BE2C (cell line): Measurements from ENCODE around the gene IGF2R.

ENCODE experiments used
- DNase-seq: peaks from one replicate; pipeline ENCODE4 v3.0.0-alpha.2; 2020
- H3K27me3 ChIP-seq: fragments of 250-450 bp; sonication (Bioruptor Pico); 2 replicates; pipeline ENCODE4 v1.5.1; 2020; ENCODE audit warnings: mild to moderate bottlenecking
- H3K36me3 ChIP-seq: fragments of 250-450 bp; sonication (Bioruptor Pico); 2 replicates; pipeline ENCODE4 v1.5.1; 2020; ENCODE audit warnings: mild to moderate bottlenecking
- H3K4me1 ChIP-seq: fragments of 250-450 bp; sonication (Bioruptor Pico); 2 replicates; pipeline ENCODE4 v1.5.1; 2020
- H3K4me3 ChIP-seq: 2 replicates; pipeline ENCODE4 v1.5.1; 2011; ENCODE audit warnings: low read depth, low read length
- H3K9me3 ChIP-seq: fragments of 250-450 bp; sonication (Bioruptor Pico); 2 replicates; pipeline ENCODE4 v1.5.1; 2020
- CTCF ChIP-seq: IDR thresholded peaks from 2 replicates; pipeline ENCODE4 v1.5.1; 2012; ENCODE audit warnings: mild to moderate bottlenecking, low read depth, low read length

IGF2R gene

GRCh38 chr6:159995405-159995804 is 26.5 kb downstream of the IGF2R start:
- no peak for DNase-seq
- no peaks in the 10 kb centered on the region for H3K27me3 ChIP-seq
- no peaks in the 10 kb centered on the region; the same call in 1 of the 2 replicates for H3K9me3 ChIP-seq
- no peak overlapping the region for H3K4me3 ChIP-seq
- TF ChIP-seq CTCF, result no peak
- H3K4me1 ChIP-seq, result no peaks in the 10 kb centered on the region
- H3K36me3 ChIP-seq, result peaks cover 15% of the 10 kb centered on the region; the same call in 1 of the 2 replicates

GRCh38 chr6:159996087-159996622 is 27.3 kb downstream of the IGF2R start:
- Histone ChIP-seq H3K4me1 (no peaks in the 10 kb centered on the region), H3K9me3 (no peaks in the 10 kb centered on the region; the same call in 1 of the 2 replicates), H3K4me3 (no peak overlapping the region), H3K36me3 (peaks cover 15% of the 10 kb centered on the region; the same call in 1 of the 2 replicates), H3K27me3 (no peaks in the 10 kb centered on the region)
- TF ChIP-seq CTCF, result no peak
- no peak for DNase-seq

- DNase-seq, result no peak
- no peaks in the 10 kb centered on the region for H3K4me1 ChIP-seq
- H3K36me3 ChIP-seq, result peaks cover 15% of the 10 kb centered on the region; the same call in 1 of the 2 replicates
- no peaks in the 10 kb centered on the region for H3K27me3 ChIP-seq
- H3K4me3 ChIP-seq, result no peak overlapping the region
- H3K9me3 ChIP-seq, result no peaks in the 10 kb centered on the region; the same call in 1 of the 2 replicates
- no peak for TF ChIP-seq CTCF
Measured at GRCh38 chr6:159996626-159997497, 28.0 kb downstream of the IGF2R start.

GRCh38 chr6:159997498-159998101 is 28.7 kb downstream of the IGF2R start:
- H3K9me3 ChIP-seq, result no peaks in the 10 kb centered on the region; the same call in 1 of the 2 replicates
- no peak for TF ChIP-seq CTCF
- H3K4me1 ChIP-seq, result no peaks in the 10 kb centered on the region
- H3K4me3 ChIP-seq, result no peak overlapping the region
- peaks cover 15% of the 10 kb centered on the region; the same call in 1 of the 2 replicates for H3K36me3 ChIP-seq
- DNase-seq, result no peak
- H3K27me3 ChIP-seq, result no peaks in the 10 kb centered on the region

- DNase-seq, result no peak
Measured at GRCh38 chr6:159998538-159998937, 29.7 kb downstream of the IGF2R start.

More at GRCh38 chr6:159998538-159998937, 29.7 kb downstream of the IGF2R start:
- TF ChIP-seq CTCF, result no peak
- Histone ChIP-seq H3K27me3 (no peaks in the 10 kb centered on the region), H3K9me3 (no peaks in the 10 kb centered on the region; the same call in 1 of the 2 replicates), H3K36me3 (peaks cover 15% of the 10 kb centered on the region; the same call in 1 of the 2 replicates), H3K4me1 (no peaks in the 10 kb centered on the region), H3K4me3 (no peak overlapping the region)
